Upper lobe of left lung (tissue), 4 donors: ENCODE results near the gene LIME1.

Experiments used
- CTCF ChIP-seq, 6 experiments: fragments of 450-650 bp in 4 of 6; fragments of 200-600 bp in 2 of 6; sonication (generic) in 2 of 6; IDR thresholded peaks; one replicate each; pipeline ENCODE4 v1.5.1; 2016 to 2019; ENCODE audit warnings: antibody characterized with exemption in 6 of 6
- POLR2A ChIP-seq, 4 donors: fragments of 450-650 bp; IDR thresholded peaks; one replicate each; pipeline ENCODE4 v1.5.1; 2016 to 2017; ENCODE audit warnings: antibody characterized with exemption in 4 of 4, mild to moderate bottlenecking in 2 of 4
- POLR2AphosphoS5 ChIP-seq, 2 donors: sonication (generic); formaldehyde crosslinking; IDR thresholded peaks; one replicate each; pipeline ENCODE4 v1.5.1; 2017; ENCODE audit warnings: antibody characterized with exemption in 2 of 2

- TF ChIP-seq CTCF (IDR thresholded peaks at IDR 0.05) (no peak), POLR2A (IDR thresholded peaks at IDR 0.05) (no peak), POLR2AphosphoS5 (IDR thresholded peaks at IDR 0.05) (no peak)
Measured at GRCh38 chr20:63735859-63736718, at the start of gene LIME1.
